ENCODE results near the gene SRGAP3.

DNA sequence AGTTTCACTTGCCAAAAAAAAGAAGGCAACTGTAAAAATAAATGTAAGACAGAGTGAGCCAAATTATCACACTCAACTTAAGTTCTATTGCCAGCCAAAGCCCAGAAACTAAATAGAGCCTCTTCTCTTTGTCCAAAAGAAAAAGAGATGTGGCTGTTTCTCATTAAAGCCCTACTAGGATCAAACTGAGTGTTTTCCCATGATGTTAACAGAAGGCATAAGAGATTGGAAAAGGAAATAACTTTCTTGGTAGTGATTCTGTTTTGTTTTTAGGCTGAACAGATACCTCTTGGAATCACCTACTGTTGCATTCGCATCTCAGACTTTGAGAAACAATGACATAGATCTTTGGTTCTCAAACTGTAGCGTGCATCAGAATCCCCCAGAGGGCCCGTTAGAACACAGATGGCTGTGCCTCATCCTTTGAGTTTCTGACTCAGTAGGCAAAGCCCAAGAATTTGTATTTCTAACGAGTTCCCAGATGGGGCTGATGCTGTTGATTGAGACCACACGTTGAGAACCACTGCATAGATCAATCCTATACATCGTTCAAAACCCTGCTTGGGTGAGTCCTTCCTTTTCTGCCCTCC, 42.5 kb upstream of the SRGAP3 start:
- TF ChIP-seq, protein P1, sequence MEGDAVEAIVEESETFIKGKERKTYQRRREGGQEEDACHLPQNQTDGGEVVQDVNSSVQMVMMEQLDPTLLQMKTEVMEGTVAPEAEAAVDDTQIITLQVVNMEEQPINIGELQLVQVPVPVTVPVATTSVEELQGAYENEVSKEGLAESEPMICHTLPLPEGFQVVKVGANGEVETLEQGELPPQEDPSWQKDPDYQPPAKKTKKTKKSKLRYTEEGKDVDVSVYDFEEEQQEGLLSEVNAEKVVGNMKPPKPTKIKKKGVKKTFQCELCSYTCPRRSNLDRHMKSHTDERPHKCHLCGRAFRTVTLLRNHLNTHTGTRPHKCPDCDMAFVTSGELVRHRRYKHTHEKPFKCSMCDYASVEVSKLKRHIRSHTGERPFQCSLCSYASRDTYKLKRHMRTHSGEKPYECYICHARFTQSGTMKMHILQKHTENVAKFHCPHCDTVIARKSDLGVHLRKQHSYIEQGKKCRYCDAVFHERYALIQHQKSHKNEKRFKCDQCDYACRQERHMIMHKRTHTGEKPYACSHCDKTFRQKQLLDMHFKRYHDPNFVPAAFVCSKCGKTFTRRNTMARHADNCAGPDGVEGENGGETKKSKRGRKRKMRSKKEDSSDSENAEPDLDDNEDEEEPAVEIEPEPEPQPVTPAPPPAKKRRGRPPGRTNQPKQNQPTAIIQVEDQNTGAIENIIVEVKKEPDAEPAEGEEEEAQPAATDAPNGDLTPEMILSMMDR (conservative IDR thresholded peaks at IDR 0.05; ENCODE audit: low read length), result no peak
- no peak for TF ChIP-seq EZH2phosphoT487 (IDR thresholded peaks at IDR 0.05; ENCODE audit: borderline replicate concordance)

Data from Loucy (cell line).